ENCODE data around the gene PNPLA1. TPM values are rescaled to one million over a fixed set of nuclear protein-coding genes. Genes with fewer than 3 reads are reported as not detected.
A peak's percentile ranks its signal among the peaks of the same experiment; 100 is the strongest.

PNPLA1 gene
- total and polyA plus RNA-seq, 4 experiments from 2014 or later = 0.42 TPM; not detected in 3

DNA sequence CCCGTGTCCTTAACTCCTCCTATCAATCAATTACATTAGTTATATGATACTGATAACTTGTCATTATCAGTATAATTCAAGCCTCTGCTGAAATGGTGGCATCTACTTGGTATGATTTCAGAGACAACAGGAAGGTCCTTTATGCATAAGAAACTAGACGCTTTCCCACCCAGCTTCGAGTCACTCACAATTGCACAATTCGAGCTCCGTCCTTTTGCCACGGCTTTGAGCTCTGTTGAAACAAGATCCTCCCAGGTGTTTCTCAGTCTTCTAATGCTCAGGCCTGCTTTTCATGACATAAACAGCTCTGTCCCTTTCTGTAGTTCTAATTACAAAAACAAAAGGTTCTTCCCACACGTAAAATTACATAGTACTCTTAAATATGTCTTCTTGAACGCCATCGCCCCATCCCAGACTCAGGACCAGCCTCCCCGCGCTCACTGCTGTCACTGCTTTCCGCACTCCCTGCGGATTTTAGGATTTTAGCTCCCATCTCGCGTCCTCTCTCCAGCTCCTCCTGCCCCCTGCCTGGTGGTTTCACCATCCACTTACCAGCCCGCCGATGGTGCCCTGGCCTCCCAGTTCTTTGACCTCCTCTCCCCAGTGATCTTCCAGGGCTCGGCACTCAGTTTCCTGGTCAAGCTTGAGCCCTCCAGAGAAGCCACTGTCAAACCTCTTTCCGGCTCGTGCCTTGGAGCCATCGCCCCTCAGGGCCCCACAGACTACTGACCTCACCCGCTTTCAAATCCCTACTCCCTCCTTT, 23.2 kb upstream of the PNPLA1 start:
- no peaks in the 10 kb centered on the region for H3K9me3 ChIP-seq (ENCODE audit: control insufficient read depth in 1 of 2, low read length in 2 of 2)
- H3K4me3 ChIP-seq (ENCODE audit: low read length in 2 of 2) = no peak overlapping the region
- H3K4me1 Mint-ChIP-seq = peaks cover 4 to 6% (median 4%) of the 10 kb centered on the region in 4 donors
- peaks cover 4% of the 10 kb centered on the region for H3K4me1 ChIP-seq (ENCODE audit: insufficient read depth, low read length)
- ChIA-PET POLR2A (ENCODE audit: partially characterized antibody) (no interaction called here), CTCF (ENCODE audit: partially characterized antibody) (no interaction called here)
- H3K4me3 Mint-ChIP-seq = no peak overlapping the region
- H3K27ac Mint-ChIP-seq = peak overlapping the region in 1 of 7 donors; percentile 20
- no peaks in the 10 kb centered on the region for H3K36me3 ChIP-seq (ENCODE audit: insufficient read depth, low read length)
- H3K9me3 Mint-ChIP-seq = no peaks in the 10 kb centered on the region
- peaks cover 0 to 13% of the 10 kb centered on the region in 2 donors for H3K36me3 Mint-ChIP-seq
- no peaks in the 10 kb centered on the region for H3K27me3 ChIP-seq (ENCODE audit: insufficient read depth, low read length)
- no peak overlapping the region for H3K27ac ChIP-seq (ENCODE audit: low read depth, low read length)
- H3K27me3 Mint-ChIP-seq = peaks cover 0 to 7% of the 10 kb centered on the region in 2 donors
- intact Hi-C loops (cut with micrococcal nuclease) = no loop called here
- DNase-seq = no peak

- no peaks in the 10 kb centered on the region for H3K4me1 ChIP-seq (ENCODE audit: insufficient read depth, low read length)
- intact Hi-C loops (cut with micrococcal nuclease) = no loop called here
- H3K4me3 Mint-ChIP-seq = no peak overlapping the region
- no peaks in the 10 kb centered on the region for H3K27me3 ChIP-seq (ENCODE audit: insufficient read depth, low read length)
- POLR2A ChIA-PET (ENCODE audit: partially characterized antibody) = no interaction called here
- H3K36me3 Mint-ChIP-seq = peaks cover 0 to 14% of the 10 kb centered on the region in 2 donors
- CTCF ChIA-PET (ENCODE audit: partially characterized antibody) = no interaction called here
- H3K9me3 Mint-ChIP-seq = no peaks in the 10 kb centered on the region
- no peaks in the 10 kb centered on the region for H3K9me3 ChIP-seq (ENCODE audit: control insufficient read depth in 1 of 2, low read length in 2 of 2)
- H3K27ac ChIP-seq (ENCODE audit: low read depth, low read length) = no peak overlapping the region
- H3K4me3 ChIP-seq (ENCODE audit: low read length in 2 of 2) = no peak overlapping the region
- H3K27ac Mint-ChIP-seq = no peak overlapping the region
- no peaks in the 10 kb centered on the region for H3K4me1 Mint-ChIP-seq
- H3K36me3 ChIP-seq (ENCODE audit: insufficient read depth, low read length) = no peaks in the 10 kb centered on the region
- peaks cover 2 to 6% of the 10 kb centered on the region in 2 donors for H3K27me3 Mint-ChIP-seq
- DNase-seq = no peak
These were observed 22.2 kb upstream of the PNPLA1 start for GRCh38 chr6:36247693-36248092.

DNA sequence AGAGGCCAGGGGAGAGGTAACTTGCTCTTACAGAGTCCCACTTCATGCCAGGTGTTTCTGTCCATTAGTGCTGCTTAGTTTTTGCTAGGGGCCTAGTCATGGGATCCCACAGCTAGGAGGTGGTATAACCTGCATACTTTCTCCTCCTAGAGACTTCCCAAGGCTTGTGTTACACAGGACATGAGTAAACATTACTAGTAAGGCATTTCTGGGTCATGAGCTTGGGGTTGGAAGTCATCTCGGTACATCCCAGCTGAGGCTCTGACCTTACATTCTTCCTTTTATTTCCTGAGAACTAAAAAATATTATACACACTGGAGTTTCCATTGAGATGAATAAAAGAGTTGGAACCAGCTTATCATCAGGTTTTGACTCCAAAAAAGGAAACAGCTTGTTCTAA, 20.9 kb upstream of the PNPLA1 start:
- Mint-ChIP-seq H3K27ac (no peak overlapping the region), H3K27me3 (peaks cover 1 to 2% of the 10 kb centered on the region in 2 donors), H3K4me1 (no peaks in the 10 kb centered on the region), H3K9me3 (no peaks in the 10 kb centered on the region), H3K4me3 (no peak overlapping the region), H3K36me3 (peaks cover 0 to 14% of the 10 kb centered on the region in 2 donors)
- no peak overlapping the region for H3K27ac ChIP-seq (ENCODE audit: low read depth, low read length)
- DNase-seq = no peak
- no peaks in the 10 kb centered on the region for H3K27me3 ChIP-seq (ENCODE audit: insufficient read depth, low read length)
- CTCF ChIA-PET (ENCODE audit: partially characterized antibody) = no interaction called here
- H3K36me3 ChIP-seq (ENCODE audit: insufficient read depth, low read length) = no peaks in the 10 kb centered on the region
- no peak overlapping the region for H3K4me3 ChIP-seq (ENCODE audit: low read length in 2 of 2)
- H3K9me3 ChIP-seq (ENCODE audit: control insufficient read depth in 1 of 2, low read length in 2 of 2) = no peaks in the 10 kb centered on the region
- no peaks in the 10 kb centered on the region for H3K4me1 ChIP-seq (ENCODE audit: insufficient read depth, low read length)
- POLR2A ChIA-PET (ENCODE audit: partially characterized antibody) = no interaction called here
- intact Hi-C loops (cut with micrococcal nuclease) = no loop called here

- Histone ChIP-seq H3K27ac (ENCODE audit: low read depth, low read length) (no peak overlapping the region), H3K27me3 (ENCODE audit: insufficient read depth, low read length) (no peaks in the 10 kb centered on the region), H3K4me3 (ENCODE audit: low read length in 2 of 2) (no peak overlapping the region), H3K9me3 (ENCODE audit: control insufficient read depth in 1 of 2, low read length in 2 of 2) (no peaks in the 10 kb centered on the region), H3K36me3 (ENCODE audit: insufficient read depth, low read length) (no peaks in the 10 kb centered on the region), H3K4me1 (ENCODE audit: insufficient read depth, low read length) (no peaks in the 10 kb centered on the region)
- intact Hi-C loops (cut with micrococcal nuclease) = no loop called here
- Mint-ChIP-seq H3K4me1 (no peaks in the 10 kb centered on the region), H3K9me3 (no peaks in the 10 kb centered on the region), H3K27me3 (peaks cover 0 to 2% of the 10 kb centered on the region in 2 donors), H3K36me3 (peaks cover 0 to 14% of the 10 kb centered on the region in 2 donors), H3K4me3 (no peak overlapping the region), H3K27ac (no peak overlapping the region)
- POLR2A ChIA-PET (ENCODE audit: partially characterized antibody) = no interaction called here
- CTCF ChIA-PET (ENCODE audit: partially characterized antibody) = no interaction called here
- DNase-seq = no peak
These were observed 20.3 kb upstream of the PNPLA1 start for GRCh38 chr6:36249536-36249935.

DNA sequence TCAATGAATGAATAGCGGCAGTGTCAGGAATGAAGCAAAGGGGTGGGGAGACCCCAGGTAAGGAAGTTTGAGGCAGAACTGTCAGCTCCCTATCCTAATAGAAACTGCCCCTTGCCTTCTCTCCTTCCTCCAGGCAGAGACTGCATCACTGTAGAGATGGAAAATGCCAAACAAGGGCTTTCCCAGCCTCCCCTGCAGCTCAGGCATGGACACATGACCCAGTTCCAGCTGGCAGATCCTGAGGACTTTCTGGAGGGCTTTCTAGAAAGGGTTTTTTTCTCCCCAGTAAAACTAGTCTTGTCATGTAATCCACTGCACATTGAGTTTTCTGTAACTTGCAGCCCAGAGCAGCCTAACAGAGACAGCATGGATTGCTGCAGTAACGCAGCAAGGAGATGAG, 17.9 kb upstream of the PNPLA1 start:
- H3K4me1 Mint-ChIP-seq = no peaks in the 10 kb centered on the region
- H3K27ac Mint-ChIP-seq = no peak overlapping the region
- H3K27ac ChIP-seq (ENCODE audit: low read depth, low read length) = no peak overlapping the region
- ChIA-PET CTCF (ENCODE audit: partially characterized antibody) (no interaction called here), POLR2A (ENCODE audit: partially characterized antibody) (no interaction called here)
- no peaks in the 10 kb centered on the region for H3K9me3 ChIP-seq (ENCODE audit: control insufficient read depth in 1 of 2, low read length in 2 of 2)
- no peak for DNase-seq
- H3K27me3 ChIP-seq (ENCODE audit: insufficient read depth, low read length) = no peaks in the 10 kb centered on the region
- no peak overlapping the region for H3K4me3 ChIP-seq (ENCODE audit: low read length in 2 of 2)
- H3K4me1 ChIP-seq (ENCODE audit: insufficient read depth, low read length) = no peaks in the 10 kb centered on the region
- intact Hi-C loops (cut with micrococcal nuclease) = no loop called here
- H3K36me3 ChIP-seq (ENCODE audit: insufficient read depth, low read length) = no peaks in the 10 kb centered on the region
- H3K36me3 Mint-ChIP-seq = peaks cover 2 to 18% of the 10 kb centered on the region in 2 donors
- peaks cover 0 to 2% of the 10 kb centered on the region in 2 donors for H3K27me3 Mint-ChIP-seq
- H3K4me3 Mint-ChIP-seq = no peak overlapping the region
- peaks cover 0 to 5% (median 3%) of the 10 kb centered on the region in 8 donors for H3K9me3 Mint-ChIP-seq

- H3K27me3 ChIP-seq (ENCODE audit: insufficient read depth, low read length) = no peaks in the 10 kb centered on the region
- CTCF ChIA-PET (ENCODE audit: partially characterized antibody) = interaction anchor here (1.6 kb wide), 1 partner anchor 77 kb away, joined by 6 read pairs; no protein-coding TSS in a partner anchor
- no peak overlapping the region for H3K27ac ChIP-seq (ENCODE audit: low read depth, low read length)
- no peaks in the 10 kb centered on the region for H3K4me1 ChIP-seq (ENCODE audit: insufficient read depth, low read length)
- H3K4me3 ChIP-seq (ENCODE audit: low read length in 2 of 2) = no peak overlapping the region
- H3K4me1 Mint-ChIP-seq = no peaks in the 10 kb centered on the region
- DNase-seq = no peak
- no peak overlapping the region for H3K4me3 Mint-ChIP-seq
- intact Hi-C loops (cut with micrococcal nuclease) = no loop called here
- no peaks in the 10 kb centered on the region for H3K9me3 ChIP-seq (ENCODE audit: control insufficient read depth in 1 of 2, low read length in 2 of 2)
- POLR2A ChIA-PET (ENCODE audit: partially characterized antibody) = no interaction called here
- peaks cover 1 to 4% of the 10 kb centered on the region in 2 donors for H3K27me3 Mint-ChIP-seq
- no peak overlapping the region for H3K27ac Mint-ChIP-seq
- no peaks in the 10 kb centered on the region for H3K36me3 ChIP-seq (ENCODE audit: insufficient read depth, low read length)
- H3K9me3 Mint-ChIP-seq = peaks cover 0 to 8% (median 6%) of the 10 kb centered on the region in 8 donors
- H3K36me3 Mint-ChIP-seq = no peaks in the 10 kb centered on the region
These were observed 6.4 kb upstream of the PNPLA1 start for GRCh38 chr6:36263390-36264000.

DNA sequence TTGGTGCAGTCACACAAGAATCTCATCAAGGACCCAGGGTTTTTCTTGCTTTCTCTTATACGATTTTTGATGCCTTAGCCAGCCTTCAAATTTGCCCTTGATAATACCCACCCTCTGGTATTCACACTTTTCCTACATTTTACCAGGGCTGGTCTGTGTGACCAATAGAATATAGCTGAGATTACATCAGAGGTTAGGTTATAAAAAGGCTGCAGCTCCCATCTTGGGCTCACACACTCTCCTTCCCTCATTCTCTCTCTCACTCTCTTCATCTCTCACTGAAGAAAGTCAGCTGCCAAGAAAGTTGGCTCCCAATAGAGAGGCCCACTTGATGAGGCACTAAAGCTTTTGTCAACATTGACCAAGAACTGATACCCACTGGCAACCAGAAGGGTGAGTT, 4.1 kb upstream of the PNPLA1 start:
- Mint-ChIP-seq H3K36me3 (no peaks in the 10 kb centered on the region), H3K27ac (no peak overlapping the region), H3K9me3 (peaks cover 0 to 8% (median 6%) of the 10 kb centered on the region in 8 donors), H3K27me3 (peaks cover 2 to 7% of the 10 kb centered on the region in 2 donors), H3K4me1 (no peaks in the 10 kb centered on the region), H3K4me3 (no peak overlapping the region)
- Histone ChIP-seq H3K27me3 (ENCODE audit: insufficient read depth, low read length) (no peaks in the 10 kb centered on the region), H3K36me3 (ENCODE audit: insufficient read depth, low read length) (no peaks in the 10 kb centered on the region), H3K4me1 (ENCODE audit: insufficient read depth, low read length) (no peaks in the 10 kb centered on the region), H3K9me3 (ENCODE audit: control insufficient read depth in 1 of 2, low read length in 2 of 2) (no peaks in the 10 kb centered on the region), H3K27ac (ENCODE audit: low read depth, low read length) (no peak overlapping the region), H3K4me3 (ENCODE audit: low read length in 2 of 2) (no peak overlapping the region)
- intact Hi-C loops (cut with micrococcal nuclease) = no loop called here
- DNase-seq = no peak
- ChIA-PET POLR2A (ENCODE audit: partially characterized antibody) (no interaction called here), CTCF (ENCODE audit: partially characterized antibody) (no interaction called here)
